IPS-NIHi7 (cell line): ENCODE measurements around the gene MPZL3.
"Not testable (repeated sequence)": the region's sequence is repeated elsewhere in the genome, so short reads cannot be mapped to it uniquely, and the experiment has no call there.

Experiments
- DNase-seq: peaks from one replicate; pipeline ENCODE4 v3.0.0; 2012; ENCODE audit warnings: mixed read lengths; ENCODE audit errors: extremely low spot score

MPZL3 gene

DNA sequence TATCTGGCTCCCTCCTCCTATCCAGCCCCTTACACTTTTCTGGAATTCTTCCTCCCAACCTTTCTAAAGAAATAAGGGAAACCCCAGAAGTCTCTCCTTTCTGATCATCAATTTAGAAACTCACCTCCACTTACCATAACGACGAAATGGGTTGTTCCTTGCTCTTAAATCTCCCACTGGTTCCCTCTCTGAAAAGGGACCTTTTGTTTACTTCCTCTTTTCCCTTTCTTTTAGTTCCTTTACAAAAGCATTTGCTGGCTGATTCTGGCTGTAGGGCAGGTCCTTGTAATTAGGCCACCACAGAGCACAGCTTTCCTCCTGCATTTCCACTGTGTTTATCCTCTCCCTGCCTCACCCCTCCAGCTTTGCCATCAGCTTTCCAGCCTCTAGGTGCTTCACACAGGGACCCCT lies 39.4 kb downstream of the MPZL3 start:
- peak; percentile 38 for DNase-seq

DNA sequence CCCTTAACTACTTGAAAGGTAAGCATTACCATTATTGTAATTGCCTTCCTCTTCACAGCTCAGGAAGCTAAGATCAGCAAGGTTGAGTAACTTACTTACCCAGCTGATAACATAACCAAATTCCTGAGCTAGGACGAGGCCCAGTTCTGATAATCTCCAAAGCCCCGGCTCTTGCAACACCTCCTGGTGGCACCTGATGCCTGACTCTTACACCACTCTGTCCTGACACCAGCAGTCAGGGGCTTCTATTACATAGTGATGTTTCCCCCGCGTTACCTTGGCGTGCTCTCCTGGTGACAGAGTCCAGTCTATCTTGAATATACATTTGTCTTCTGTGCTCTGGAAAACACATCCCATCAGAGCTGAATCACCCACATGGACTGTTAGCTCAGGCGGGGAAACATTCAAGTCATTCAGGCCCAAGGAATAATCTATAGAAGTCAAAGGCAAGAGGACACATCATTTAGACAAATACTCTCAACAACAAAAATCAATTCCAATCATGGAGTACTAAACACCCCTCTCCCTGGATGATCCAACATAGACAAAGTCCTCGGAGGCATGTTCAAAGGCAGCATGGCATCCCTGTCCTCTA lies 39.9 kb downstream of the MPZL3 start:
- DNase-seq = peak; percentile 53

DNA sequence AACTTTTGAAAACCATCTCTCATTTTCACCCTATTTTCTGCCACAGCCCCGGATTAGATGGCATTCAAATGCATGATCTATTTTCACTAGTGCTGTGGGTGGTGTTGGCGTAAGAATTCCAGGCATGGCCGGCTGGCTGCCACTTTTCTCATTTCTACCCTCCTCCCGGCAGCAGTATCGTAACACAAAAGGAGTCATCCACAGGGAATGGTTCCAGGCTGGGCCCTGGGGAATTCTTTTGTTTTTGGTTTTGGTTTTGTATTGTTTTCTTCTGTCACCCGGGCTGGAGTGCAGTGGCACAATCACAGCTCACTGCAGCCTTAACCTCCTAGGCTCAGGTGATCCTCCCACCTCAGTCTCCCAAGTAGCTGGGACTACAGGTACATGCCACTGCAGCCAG lies 41.2 kb downstream of the MPZL3 start:
- DNase-seq = peak; percentile 68

DNA sequence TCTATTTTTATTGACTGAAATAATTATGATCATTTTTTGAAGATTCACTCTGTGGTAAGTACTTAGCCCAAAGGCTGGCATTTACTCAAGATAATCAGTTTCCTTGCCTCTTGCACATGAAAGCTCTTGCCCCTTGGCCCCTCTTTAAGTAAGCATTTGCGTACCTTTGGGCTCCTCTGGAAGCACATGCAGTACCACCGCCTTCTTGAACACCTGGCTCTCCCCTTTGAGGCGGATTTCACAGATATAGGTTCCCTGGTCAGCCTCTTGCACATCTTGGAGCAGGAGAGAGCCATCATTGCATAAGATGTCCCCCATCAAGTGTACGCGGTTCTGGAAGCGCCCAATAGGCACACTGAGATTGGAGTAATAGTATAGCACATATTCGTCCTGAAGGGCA lies 41.8 kb downstream of the MPZL3 start:
- no peak for DNase-seq

DNA sequence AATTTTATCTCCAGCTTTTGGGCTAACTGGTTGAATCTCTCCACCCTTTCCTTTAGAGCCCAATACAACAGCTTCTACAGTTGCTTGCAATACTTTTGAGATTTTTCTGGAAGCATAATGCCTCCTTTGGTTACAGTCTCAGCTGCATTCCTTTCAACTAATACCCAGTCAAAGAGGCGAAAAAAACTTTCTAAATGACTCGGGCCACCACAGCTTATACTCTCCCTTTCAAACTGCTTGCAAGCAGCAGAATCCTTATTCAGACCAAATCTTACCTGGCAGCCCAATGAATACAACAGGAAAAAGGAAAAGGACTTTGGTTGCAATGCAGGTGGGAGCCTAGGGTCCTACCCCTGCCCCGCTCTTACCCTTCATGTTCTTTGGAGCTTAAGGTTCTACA lies 43.1 kb downstream of the MPZL3 start:
- no peak for DNase-seq

DNA sequence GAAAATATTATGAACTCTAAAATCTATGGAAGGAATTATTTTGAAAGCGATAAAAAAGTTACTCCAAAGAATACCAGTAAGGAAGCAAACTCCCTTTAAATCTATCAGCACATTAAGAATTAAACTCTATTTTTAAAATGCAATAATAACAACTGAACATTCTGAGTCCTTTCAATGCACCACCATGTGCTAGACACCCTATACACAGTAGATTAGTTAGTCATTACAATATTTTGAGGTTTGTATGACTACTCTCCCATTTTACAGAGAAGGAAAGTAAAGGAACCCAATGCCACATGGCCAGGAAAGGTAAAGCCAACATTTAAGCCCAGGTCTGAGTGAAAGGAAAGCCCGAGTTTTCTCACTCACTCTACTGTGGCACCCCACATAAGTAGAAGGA lies 45.1 kb downstream of the MPZL3 start:
- no peak for DNase-seq

DNA sequence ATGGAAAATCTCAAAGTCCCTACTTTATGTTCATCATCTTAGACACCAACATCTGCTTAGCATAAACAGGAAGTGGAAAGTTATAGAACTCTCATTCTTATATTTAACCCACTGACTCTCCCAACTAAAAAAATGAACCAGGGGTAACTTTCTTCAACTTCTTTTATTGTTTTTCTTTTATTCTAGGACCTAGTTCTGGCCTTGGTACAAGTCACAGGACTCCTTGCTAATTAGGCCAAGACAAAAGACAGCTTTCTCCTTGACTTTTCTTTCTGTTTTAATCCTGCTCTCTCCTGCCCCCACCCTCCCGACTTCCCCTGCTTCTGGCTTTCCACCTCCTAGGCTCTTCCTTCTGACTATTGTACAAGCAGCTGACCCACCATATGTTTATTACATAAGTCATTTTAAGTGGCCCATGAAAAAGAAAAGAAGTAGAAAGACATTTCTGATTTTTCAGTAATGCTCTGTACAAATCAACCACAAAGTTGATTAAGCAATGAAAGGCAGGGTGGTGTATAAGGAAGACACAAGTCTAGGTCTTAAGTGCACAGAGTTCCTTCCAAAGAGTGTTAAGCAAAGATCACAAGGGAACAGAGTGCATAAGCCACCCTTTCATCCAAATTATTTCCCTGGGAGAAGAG lies 45.7 kb downstream of the MPZL3 start:
- DNase-seq = no peak

DNA sequence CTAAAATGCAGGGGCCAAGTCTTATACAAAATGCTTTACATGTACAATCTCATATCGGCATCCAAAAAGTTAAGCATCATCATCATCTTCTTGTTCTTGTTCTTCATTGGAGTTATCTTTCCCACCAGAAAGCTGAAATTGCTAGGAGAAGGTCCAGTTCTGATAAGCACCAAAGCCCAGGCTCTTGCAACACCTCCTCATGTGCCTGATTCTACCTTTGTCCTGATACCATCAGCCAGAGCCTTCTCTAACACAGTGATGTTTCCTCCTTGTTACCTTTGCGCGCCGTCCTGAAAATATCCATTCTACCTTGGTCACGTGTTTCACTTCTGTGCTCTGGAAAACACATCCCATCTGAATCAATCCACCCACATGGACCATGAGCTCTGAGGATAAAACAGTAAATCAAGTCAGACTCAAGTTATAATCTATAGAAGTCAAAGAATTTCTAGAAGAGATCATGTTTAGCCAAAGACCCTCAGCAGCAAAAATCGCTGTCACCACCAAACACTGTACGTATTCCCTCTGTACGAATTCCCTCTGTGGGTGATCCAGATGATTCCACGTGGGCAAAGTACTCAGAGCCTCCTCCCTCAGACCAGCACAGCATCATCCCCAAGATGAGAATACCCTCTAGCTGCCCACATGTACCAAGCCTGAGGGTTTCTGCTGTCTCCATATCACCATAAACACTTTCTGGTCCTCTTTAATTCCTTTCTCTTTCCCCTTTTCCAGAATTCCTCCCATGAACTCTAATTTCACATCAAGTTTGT lies 46.4 kb downstream of the MPZL3 start:
- no peak for DNase-seq

DNA sequence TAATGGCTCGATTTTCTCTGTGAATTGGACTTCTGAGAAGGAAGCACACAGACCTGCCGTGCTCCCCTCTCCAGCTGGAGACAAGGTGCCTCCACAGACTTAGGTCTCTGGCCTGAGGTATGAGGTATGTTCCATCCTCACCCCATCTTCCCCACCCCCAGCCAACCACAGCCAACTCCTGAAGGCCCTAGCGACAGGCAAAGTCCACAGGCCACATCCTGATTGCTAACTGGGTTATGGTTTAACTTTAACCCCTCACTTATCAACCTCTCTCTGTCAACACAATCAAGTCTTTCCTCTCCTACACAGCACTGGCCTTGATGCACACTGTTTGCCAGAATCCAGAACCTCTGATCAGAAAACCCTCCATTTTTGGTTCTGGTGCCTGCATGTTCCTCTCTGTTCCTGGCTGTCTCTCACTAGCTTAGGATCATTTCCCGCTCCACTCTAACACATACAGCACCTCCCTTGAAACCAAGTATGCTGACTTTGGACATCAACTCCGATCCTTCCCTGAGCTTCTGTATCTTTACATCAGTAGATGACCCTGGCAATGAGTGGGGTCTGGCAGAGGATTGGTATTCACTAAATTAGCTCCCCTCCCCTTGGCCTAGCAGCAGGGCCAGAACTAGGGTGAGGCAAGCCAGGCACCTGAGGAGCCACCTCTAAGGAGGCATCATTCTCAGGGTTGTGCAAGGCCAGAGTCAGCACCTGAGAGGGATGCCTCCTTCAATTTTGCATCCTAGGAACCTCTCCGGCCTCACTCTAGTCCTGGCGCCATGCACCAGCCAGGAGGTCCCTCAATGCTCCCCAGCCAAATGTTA lies 49.4 kb downstream of the MPZL3 start:
- DNase-seq = no peak

DNA sequence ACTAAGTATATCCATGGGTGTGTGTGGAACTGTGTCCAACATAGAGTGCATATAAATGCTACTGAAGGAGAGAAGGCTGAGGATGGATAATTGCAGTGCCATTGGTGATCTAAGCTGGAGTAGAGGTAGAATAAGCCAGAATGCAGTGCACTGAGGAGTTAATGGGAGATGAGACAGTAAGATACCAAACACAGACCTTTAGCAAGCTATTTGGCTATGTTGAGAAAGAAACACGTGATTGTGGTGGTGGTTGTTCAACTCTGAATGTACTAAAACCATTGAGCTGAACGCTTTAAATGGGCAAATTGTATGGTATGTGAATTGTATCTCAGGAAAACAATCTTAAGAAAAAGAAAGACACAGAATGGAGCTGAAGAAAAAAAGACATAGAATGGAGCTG lies 50.2 kb downstream of the MPZL3 start:
- no peak for DNase-seq

DNA sequence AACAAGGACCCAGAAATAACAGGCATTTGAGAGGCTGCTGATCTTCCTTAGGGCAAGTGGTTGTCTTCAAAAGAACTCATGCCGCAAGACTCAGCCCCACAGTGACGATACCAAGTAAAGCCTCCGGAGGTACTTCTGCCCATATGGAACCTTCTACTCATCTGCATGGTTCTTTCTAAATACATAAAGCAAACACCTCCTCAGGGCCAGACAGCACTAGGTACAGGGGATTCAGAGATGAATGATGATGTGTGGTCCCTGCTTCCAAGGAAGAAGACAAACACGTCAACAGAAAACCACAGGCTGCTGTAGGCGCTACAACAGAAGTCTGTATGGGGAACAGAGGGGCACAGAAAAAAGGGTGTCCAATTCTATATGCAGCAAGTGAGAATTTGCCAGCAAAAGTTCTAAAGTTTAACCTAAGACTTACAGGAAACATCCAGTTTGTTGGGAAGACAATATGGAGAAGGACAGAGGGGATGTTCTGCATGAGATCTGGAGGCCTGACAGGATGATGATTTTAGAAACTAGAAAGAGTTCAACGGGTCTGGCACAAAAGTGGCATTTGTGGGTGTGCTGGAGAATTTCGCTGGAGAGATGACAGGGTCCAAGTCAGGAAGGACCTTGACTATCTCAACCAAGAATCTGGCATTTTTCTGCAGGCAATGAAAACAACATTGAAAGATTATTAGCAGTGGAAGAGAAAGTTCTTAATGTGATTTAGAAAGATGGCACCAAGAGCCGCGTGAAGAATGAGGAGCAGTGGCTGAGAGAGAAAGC lies 51.1 kb downstream of the MPZL3 start:
- DNase-seq = no peak

DNA sequence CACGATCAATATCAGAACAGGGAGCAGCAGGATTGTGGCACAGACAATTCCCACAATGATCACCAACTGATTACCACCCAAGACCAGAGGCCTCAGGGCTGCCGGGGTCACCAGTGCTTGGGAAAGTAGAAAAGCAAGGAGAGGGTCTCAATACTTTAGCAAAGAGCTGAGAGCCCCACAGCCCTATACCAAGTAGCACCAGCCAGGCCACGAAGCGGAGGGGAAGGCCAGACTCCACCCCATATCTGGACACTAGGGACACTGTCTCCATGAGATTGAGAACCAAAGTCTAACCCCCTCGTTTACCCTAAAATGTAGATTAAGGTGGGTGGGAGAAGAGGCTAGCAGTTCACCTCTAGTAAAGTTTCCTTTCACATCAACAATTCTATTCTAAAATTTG lies 51.7 kb downstream of the MPZL3 start:
- DNase-seq = no peak

DNA sequence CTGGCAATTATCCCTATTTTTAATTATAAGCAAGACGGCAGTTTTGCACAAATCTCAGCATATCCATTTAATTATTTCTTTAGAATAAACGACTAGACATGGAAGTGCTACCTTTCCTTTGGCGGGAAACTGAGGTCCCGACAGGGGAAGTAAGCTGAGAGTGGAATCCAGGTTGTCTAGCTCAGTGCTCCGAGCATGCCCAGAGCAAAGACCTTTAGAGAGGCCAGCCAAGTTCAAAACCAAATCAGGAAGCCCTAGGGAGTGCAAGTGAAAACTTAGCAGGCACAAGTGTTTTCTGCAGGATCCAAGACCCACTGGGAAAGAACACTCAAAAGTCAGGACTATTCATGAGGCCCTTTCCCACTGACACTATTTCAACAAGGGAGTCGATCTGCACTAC lies 53.0 kb downstream of the MPZL3 start:
- no peak for DNase-seq

DNA sequence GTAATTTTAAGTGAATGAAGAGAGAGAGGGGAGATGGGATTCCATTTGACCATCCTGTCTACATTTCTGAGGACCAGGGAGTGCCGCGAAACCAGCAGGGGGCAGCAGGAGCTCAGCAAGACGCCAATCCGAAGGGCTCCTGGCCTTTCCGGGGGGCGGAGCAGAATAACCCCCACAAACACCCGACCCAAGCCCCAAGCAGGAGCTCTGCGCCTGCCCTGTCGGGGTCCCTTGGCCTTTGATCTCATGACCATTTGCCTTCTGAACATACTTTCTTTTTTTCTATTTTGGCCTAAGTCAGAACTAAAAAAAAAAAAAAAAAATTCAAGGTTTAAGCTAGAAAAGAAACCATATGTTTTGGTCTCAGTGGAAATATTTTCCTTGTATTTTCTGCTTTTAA lies 53.8 kb downstream of the MPZL3 start:
- peak; percentile 88 for DNase-seq

DNA sequence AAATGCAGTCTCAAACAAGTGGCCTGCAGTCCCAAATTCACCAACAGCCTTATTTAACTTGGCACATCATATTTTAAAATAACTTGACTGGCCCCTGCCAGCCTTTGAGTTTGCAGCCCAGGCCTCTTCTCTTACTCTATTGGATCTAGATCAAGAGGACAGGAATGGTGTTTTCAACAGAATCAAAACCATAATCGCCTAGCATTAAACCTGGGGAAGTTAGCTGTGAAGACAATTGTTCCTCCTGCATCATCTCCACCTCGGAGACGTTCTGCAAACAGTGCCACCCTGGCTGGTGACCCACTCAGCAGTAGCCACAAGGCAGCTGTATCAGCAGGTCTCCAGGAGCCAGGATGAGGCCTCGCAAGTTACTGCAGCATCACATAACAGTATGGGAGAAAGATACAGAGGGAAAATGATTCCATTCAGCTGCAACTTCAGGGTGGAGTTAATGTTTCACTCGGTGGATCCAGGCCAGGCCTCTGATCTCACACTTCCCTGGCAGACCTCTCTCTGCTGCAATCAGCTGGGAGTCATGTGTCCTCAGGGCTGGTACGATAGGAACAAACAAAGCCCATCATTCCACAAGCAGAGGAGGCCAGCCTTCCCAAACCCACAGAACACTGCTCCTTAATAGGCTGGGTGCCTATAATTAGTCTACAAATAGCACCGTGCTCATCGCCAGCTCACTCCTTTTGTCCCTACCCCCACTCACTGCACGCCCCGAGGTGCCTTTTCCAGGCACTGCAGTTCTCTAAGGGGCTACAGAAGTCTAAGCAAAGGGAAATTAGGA lies 57.1 kb downstream of the MPZL3 start:
- no peak for DNase-seq

DNA sequence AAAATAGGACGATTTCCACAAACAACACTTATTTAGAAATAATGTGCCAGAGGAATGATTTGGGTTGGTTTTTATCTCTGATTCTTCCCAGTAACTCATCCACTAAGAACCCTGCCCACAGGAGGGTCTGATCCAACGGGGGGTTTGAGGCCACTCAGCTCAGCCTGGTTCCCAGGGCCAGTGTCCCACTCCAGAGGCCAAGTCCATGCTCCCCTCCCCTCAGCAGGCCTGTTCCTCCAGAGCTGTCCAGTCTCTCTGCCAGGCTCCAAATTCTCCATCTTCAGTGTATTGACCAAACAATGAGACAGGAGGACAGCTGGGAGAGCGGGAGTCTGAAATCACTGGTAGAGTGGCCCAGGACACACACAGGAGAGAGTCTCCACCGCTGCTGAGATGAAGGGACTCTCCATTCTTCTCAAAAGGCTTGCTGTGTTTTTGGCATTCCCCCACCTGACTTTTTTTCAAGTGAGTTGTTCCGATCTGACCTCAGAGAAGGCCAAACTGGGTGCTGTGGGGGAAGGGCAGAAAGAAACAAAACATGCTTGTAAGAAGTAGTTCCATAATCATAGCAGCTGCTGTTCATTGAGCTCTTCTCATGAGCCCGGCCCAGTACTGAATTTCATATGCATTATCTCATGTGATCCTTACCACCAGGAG lies 58.1 kb downstream of the MPZL3 start:
- no peak for DNase-seq

DNA sequence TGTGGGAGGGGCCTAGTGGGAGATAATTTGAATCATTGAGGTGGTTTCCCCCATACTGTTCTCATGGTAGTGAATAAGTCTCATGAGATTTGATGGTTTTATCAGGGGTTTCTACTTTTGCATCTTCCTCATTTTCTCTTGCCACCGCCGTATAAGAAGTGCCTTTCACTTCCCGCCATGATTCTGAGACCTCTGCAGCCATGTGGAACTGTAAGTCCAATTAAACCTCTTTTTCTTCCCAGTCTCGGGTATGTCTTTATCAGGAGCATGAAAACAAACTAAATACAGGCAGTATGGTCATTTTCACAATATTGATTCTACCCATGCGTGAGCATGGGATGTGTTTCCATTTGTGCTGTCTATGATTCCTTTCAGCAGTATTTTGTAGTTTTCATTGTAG lies 59.3 kb downstream of the MPZL3 start:
- not testable (repeated sequence) for DNase-seq

DNA sequence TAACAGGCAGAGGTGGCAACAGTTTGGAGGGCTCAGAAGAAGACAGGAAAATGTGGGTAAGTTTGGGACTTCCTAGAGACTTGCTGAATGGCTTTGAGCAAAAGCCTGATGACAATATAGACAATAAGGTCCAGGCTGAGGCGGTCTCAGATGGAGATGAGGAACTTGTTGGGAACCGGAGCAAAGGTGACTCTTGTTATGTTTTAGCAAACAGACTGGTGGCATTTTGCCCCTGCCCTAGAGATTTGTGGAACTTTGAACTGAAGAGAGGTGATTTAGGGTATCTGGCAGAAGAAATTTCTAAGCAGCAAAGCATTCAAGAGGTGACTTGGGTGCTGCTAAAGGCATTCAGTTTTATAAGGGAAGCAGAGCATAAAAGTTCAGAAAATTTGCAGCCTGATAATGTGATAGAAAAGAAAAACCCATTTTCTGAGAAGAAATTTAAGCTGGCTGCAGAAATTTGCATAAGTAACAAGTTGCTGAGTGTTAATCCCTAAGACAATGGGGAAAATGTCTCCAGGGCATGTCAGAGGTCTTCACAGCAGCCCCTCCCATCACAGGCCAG lies 61.1 kb downstream of the MPZL3 start:
- not testable (repeated sequence) for DNase-seq

DNA sequence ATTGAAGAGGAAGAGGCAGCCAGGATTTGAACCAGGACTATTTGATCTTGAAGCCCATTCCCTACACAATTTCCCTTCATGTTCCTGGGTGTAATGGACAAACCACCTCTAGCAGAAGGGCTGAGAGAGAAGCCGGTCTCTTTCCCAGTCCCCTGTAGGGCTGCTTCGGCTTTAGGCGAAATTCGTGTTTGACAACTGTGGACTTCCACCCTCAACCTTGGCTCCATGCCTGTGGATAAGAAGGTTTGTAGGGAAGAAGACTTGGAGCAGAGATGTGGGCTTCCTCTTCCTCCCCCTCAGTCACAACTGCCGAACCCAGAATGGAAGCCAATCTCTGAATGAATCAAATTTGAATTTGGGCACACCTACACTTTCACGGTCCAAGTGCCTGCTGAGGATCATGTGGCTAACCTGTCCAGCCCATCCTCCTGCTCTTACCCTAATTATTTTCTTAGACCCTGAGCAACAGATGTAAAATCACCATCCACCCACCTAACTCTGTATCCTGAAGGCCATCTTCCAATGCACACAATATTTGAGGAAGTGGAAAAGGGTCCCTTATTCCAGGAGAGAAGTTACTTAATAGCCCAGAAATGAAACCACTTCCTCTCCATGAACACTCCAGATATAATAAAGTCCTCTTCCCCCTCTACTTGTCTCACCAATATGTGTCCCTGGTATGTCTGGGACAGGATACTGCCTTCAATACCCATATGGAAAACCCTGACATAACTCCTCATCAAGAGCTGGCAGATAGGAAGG lies 65.6 kb downstream of the MPZL3 start:
- no peak for DNase-seq
